Measurements from ENCODE around the gene SDF2.
"Not testable (repeated sequence)": the region's sequence is repeated elsewhere in the genome, so short reads cannot be mapped to it uniquely, and the experiment has no call there.

The SDF2 gene

GRCh38 chr17:28635506-28635905, 26.2 kb downstream of the SDF2 start:
- DNase-seq (ENCODE audit: insufficient read length, low spot score) = no peak
- peak; percentile 48 for FAIRE-seq

DNA sequence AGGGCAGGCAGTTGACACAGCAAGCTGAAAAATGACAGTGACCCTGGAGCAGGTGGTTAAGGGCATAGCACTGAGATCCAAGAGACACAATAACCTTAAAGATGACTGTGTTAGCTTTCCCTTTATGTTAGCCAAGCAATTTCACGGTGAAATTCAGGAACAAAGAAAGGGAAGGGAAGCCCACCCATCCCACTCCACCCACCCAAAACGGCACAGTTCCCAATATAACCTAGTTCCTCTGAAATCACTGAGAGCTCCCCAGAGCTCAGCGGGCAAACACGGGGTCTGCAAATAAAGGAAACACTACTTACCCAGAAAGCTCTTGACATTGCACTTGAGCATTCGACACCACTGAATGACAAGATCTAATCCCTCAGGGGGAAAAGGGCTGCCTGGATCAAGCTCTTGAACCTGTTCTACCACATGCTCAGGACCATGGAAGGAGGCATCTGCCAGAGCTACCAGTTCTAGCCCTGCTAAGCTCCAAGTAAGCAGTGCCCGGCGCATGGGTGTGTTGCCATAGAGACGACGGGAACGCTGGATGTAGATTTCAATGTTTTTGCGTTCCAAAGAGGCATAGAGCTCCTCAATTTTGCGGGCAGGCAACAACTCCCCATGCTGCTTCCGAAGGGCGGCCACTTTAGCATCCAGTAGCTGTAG, 27.4 kb downstream of the SDF2 start:
- no peak for FAIRE-seq
- no peak for DNase-seq (ENCODE audit: insufficient read length, low spot score)

DNA sequence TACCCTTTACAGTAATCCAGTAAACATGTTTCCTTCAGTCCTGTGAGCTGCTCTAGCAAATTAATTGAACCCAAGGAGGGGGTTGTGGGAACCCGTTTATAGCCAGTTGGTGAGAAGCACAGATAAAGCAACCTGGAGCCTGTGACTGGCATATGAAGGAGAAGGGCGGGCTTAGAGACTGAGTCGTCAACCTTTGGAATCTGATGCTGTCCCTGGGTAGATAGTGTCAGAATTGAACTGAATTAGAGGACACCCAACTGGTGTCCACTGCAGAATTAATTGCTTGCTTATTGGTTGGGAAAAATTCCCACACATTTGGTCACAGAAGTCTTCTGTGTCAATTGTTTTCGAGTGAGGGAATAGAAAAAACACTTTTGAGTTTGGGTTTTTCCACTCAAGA, 34.9 kb downstream of the SDF2 start:
- FAIRE-seq = no peak

GRCh38 chr17:28624148-28624547, 37.6 kb downstream of the SDF2 start:
- FAIRE-seq = no peak
- DNase-seq (ENCODE audit: insufficient read length, low spot score) = no peak

More for the DNA sequence above, 34.9 kb downstream of the SDF2 start:
- no peak for DNase-seq (ENCODE audit: insufficient read length, low spot score)

DNA sequence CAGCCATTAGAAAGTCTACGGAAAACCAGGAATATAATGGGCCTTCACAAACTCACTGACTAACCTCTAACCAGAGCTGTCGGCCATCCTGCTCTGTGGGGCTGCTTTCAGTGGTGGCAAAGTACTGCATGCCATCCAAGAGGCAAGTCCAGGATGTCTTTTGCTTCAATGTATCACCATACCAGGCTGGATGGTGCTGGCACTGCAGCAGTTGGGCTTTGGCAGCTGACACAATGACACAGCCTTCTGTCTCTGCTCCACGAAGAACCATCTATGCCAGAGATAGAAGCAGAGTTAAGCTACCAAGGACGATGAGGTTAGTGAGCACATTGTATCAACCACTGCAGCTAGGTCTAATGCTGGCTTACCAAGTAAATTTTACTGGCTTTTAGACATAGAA, 38.0 kb downstream of the SDF2 start:
- FAIRE-seq (no peak), DNase-seq (ENCODE audit: insufficient read length, low spot score) (no peak)

GRCh38 chr17:28622186-28622585, 39.5 kb downstream of the SDF2 start:
- FAIRE-seq (no peak), DNase-seq (ENCODE audit: insufficient read length, low spot score) (no peak)

DNA sequence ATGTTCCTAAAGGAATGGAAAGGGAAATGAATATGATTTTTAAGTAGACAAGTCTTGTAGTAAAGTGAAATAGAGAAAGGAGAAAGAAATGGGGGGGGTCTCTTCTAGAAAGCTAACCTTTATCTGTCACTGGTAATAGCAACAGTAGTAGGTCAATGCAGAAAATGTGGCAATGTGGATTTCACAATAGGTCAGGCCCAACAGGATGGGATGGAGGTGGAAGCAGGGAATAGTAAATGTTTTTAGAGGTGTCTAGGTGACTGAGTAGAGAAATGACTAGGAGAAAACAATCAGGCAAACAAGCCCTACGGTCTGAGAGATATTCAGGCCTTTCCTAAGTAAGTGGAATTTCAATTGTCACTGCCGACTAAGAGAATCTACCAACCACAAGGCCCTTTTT, 41.7 kb downstream of the SDF2 start:
- FAIRE-seq = no peak
- no peak for DNase-seq (ENCODE audit: insufficient read length, low spot score)

DNA sequence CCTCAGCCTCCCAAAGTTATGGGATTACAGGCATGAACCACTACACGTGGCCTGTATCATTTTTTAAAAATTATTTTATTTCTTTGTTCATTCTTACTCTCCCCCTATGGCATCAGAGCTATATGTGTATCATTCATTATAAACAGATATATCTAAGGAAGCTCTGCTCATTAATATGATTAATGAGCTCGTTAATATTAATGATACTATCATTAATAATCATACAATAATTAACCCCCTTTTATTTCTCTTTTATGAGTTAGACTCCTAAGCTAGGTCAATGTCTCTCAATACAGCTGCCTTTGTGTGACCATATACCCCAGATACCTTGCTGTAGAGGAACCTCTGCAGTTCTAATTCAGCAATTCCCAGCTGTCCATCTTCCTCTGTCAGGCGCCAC, 43.2 kb downstream of the SDF2 start:
- no peak for FAIRE-seq
- no peak for DNase-seq (ENCODE audit: insufficient read length, low spot score)

- no peak for FAIRE-seq
Measured at GRCh38 chr17:28616281-28616680, 45.4 kb downstream of the SDF2 start.

GRCh38 chr17:28615260-28615940, 46.3 kb downstream of the SDF2 start:
- FAIRE-seq (no peak), DNase-seq (ENCODE audit: insufficient read length, low spot score) (no peak)

More at GRCh38 chr17:28616281-28616680, 45.4 kb downstream of the SDF2 start:
- DNase-seq (ENCODE audit: insufficient read length, low spot score) = no peak

GRCh38 chr17:28613931-28614381, 47.8 kb downstream of the SDF2 start, which contains the start of gene RSKR:
RSKR (minus strand) TSS chr17:28614185; CDS start chr17:28614161, 24 bp downstream.
- no peak for FAIRE-seq
- no peak for DNase-seq (ENCODE audit: insufficient read length, low spot score)

- FAIRE-seq (no peak), DNase-seq (ENCODE audit: insufficient read length, low spot score) (peak; percentile 53)
Measured at GRCh38 chr17:28612936-28613872, 48.5 kb downstream of the SDF2 start.

GRCh38 chr17:28612531-28612930, 49.2 kb downstream of the SDF2 start:
- no peak for FAIRE-seq
- DNase-seq (ENCODE audit: insufficient read length, low spot score) = no peak

- FAIRE-seq (no peak), DNase-seq (ENCODE audit: insufficient read length, low spot score) (no peak)
Measured at GRCh38 chr17:28610376-28610775, 51.3 kb downstream of the SDF2 start.

- DNase-seq (ENCODE audit: insufficient read length, low spot score); FAIRE-seq: not testable (repeated sequence)
Measured at GRCh38 chr17:28604031-28604430, 57.7 kb downstream of the SDF2 start.

DNA sequence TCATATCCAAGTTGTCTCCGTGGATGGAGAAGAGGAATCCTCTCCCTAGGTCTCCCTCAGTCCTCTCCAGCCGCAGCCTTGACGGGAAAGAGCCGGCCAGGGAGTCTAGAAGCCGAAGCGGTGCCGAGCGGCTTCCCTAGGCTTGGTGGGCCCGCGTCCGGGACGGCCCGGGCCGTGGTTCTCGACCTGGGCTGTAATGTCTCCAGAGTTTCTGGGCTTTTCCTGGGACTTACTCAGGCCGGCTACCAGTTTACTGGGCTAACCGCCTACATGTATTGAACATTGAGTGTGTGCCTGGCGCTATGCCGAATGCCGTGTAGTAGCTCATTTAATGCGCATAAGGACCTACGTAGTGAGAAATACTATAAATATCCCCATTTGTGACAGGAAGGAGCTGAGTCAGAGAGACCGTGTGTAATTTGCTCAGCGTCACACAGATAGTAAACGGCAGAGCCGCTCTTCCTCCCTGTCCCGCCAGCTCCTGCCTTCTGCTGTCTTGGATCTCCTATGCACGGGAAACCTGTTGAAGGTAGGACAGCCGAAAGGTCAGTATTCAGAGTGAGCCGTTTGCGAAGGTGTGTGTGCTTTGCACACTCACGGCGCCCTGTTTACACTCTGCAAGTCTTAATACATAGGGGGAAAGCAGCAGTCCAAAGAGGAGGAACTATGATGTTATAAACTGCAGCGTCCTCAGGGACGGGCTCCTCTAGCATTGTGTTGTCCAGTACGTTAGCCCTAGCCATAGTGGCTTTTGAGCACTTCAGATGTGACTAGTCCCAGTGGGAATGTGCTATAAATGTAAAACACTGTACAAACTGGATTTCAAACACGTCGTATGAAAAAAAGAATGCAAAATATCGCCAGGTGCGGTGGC, 62.2 kb downstream of the SDF2 start:
- DNase-seq (ENCODE audit: insufficient read length, low spot score) = peak; percentile 66
- no peak for FAIRE-seq

- FAIRE-seq (peak; percentile 86), DNase-seq (ENCODE audit: insufficient read length, low spot score) (peak; percentile 99)
Measured at GRCh38 chr17:28598799-28599310, 62.9 kb downstream of the SDF2 start, which contains the start of gene SPAG5. SPAG5 (minus strand) TSS chr17:28599025; CDS start chr17:28598946, 79 bp downstream.

DNA sequence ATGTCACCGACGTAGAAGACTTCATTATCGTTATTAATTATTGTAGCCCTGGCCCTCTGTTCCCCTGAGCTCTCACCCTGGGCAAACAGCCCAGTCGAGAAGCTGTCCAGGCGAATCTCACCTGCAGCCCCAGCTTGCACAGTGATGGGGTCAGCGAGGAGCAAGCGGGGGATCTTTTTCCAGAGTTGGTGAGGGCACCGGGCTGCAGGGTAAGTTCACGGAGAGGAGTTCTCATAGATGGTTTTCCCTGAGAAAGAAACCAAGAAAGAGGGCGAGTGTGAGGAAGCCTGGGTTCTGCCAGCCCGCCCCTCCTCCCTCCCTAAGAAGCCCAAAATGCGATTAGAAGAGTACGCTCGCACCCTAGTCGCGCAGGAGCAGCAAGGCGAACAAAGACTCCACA, 63.3 kb downstream of the SDF2 start:
- FAIRE-seq = no peak

More for the DNA sequence above, 63.3 kb downstream of the SDF2 start:
- peak; percentile 20 for DNase-seq (ENCODE audit: insufficient read length, low spot score)
